GM19351 (cell line): ENCODE results near the gene NHERF2.

Experiments
- ATAC-seq: cut with Tn5 transposase; IDR thresholded peaks from one replicate; pipeline ENCODE4 v1.9.1; 2021; ENCODE audit warnings: mild to moderate bottlenecking, moderate library complexity; ENCODE audit not compliant: unreplicated experiment

Gene NHERF2

GRCh38 chr16:1990351-1991134 is 36.2 kb upstream of the NHERF2 start:
- ATAC-seq = no peak

- no peak for ATAC-seq
Observed at GRCh38 chr16:1991135-1991551, 35.6 kb upstream of the NHERF2 start.

- no peak for ATAC-seq
Observed at GRCh38 chr16:1991588-1991947, 35.1 kb upstream of the NHERF2 start.

- peak; percentile 49 for ATAC-seq
Observed at GRCh38 chr16:1991948-1992703, 34.6 kb upstream of the NHERF2 start.

GRCh38 chr16:1992704-1993317 is 33.9 kb upstream of the NHERF2 start:
- no peak for ATAC-seq

GRCh38 chr16:1993731-1994131 is 33.0 kb upstream of the NHERF2 start:
- no peak for ATAC-seq

GRCh38 chr16:1997494-1998359 is 29.0 kb upstream of the NHERF2 start:
- ATAC-seq = no peak

- no peak for ATAC-seq
Observed at GRCh38 chr16:1998360-1998835, 28.3 kb upstream of the NHERF2 start.

GRCh38 chr16:1998852-1999801 is 27.6 kb upstream of the NHERF2 start:
- no peak for ATAC-seq

- ATAC-seq = no peak
Observed at GRCh38 chr16:1999866-2000514, 26.7 kb upstream of the NHERF2 start.

GRCh38 chr16:2001035-2001434 is 25.7 kb upstream of the NHERF2 start:
- ATAC-seq = no peak

GRCh38 chr16:2001456-2002355 is 25.0 kb upstream of the NHERF2 start:
- ATAC-seq = no peak

- no peak for ATAC-seq
Observed at GRCh38 chr16:2002406-2003230, 24.1 kb upstream of the NHERF2 start.

- no peak for ATAC-seq
Observed at GRCh38 chr16:2003231-2003826, 23.4 kb upstream of the NHERF2 start.

- ATAC-seq = peak; percentile 70
Observed at GRCh38 chr16:2003827-2004641, 22.7 kb upstream of the NHERF2 start.
